Prostate gland (tissue), 2 donors: Measurements from ENCODE around the gene C1orf105.

Experiments used
- CTCF ChIP-seq, 4 experiments: fragments of 200-600 bp in 2 of 4; fragments of 450-650 bp in 2 of 4; sonication (generic) in 2 of 4; IDR thresholded peaks; 1 replicate in 3 of 4; 2 replicates in 1 of 4; pipeline ENCODE4 v1.5.1; 2016 to 2019; ENCODE audit warnings: antibody characterized with exemption in 4 of 4, mild to moderate bottlenecking in 2 of 4, moderate library complexity in 2 of 4
- POLR2A ChIP-seq: fragments of 450-650 bp; IDR thresholded peaks from one replicate; pipeline ENCODE4 v1.6.1; 2016; ENCODE audit warnings: antibody characterized with exemption, mild to moderate bottlenecking

DNA sequence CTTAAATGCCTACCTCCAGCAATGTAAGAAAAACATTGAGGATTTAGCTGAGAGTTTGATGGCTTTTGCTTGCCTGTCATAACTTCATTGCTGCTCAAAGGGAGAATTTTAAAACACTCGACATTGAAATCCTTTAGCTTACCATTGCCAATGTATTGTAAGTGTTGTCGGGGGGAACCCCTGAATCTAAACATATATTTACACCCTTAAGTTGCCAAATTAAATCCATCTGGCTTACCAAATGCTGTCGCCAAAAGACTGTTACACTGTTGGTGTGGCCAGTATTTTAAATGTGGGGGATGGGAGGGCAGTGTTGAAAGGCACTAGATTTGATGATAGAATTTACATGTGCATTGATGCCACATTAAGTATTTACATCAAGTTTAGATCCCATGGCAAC is 24.9 kb upstream of the C1orf105 start:
- TF ChIP-seq CTCF (IDR thresholded peaks at IDR 0.05) (no peak), POLR2A (no peak)
